Right lobe of liver (tissue), 6 donors: ENCODE data around the gene ALDH5A1. TPM values are rescaled to one million over a fixed set of nuclear protein-coding genes. Genes with fewer than 3 reads are reported as not detected.

ENCODE experiments used
- ATAC-seq, 4 donors: fragments of 200-7000 bp; cut with Tn5 transposase; one replicate each; pipeline ENCODE4 v1.9.1; 2020; ENCODE audit warnings: mild to moderate bottlenecking in 4 of 4, moderate library complexity in 4 of 4
- DNase-seq, 3 donors: peaks; one replicate each; pipeline ENCODE4 v3.0.0-alpha.2; 2020
- H3K27ac ChIP-seq, 3 donors: fragments of 200-600 bp; one replicate each; pipeline ENCODE4 v1.8.0; 2022
- H3K27me3 ChIP-seq, 2 donors: fragments of 200-600 bp; one replicate each; pipeline ENCODE4 v1.8.0; 2022
- H3K36me3 ChIP-seq, 4 donors: fragments of 200-600 bp; sonication (generic) in 1 of 4; one replicate each; pipeline versions ENCODE4 v1.5.1 to v1.8.0; 2017 to 2022; ENCODE audit warnings: control low read depth in 1 of 4
- H3K4me1 ChIP-seq, 4 donors: fragments of 200-600 bp; sonication (generic) in 1 of 4; one replicate each; pipeline versions ENCODE4 v1.5.1 to v1.8.0; 2017 to 2022; ENCODE audit warnings: control low read depth in 1 of 4
- H3K4me3 ChIP-seq, 3 donors: fragments of 200-600 bp; one replicate each; pipeline ENCODE4 v1.8.0; 2022
- H3K9me3 ChIP-seq, 4 donors: fragments of 200-600 bp; sonication (generic) in 1 of 4; one replicate each; pipeline versions ENCODE4 v1.5.1 to v1.8.0; 2017 to 2022; ENCODE audit warnings: control low read depth in 1 of 4
- CTCF ChIP-seq, 4 donors: fragments of 200-600 bp in 3 of 4; fragments of 450-650 bp in 1 of 4; IDR thresholded peaks; one replicate each; pipeline versions ENCODE4 v1.5.1 to v1.8.0; 2016 to 2022; ENCODE audit warnings: antibody characterized with exemption in 4 of 4, mild to moderate bottlenecking in 2 of 4
- POLR2A ChIP-seq: fragments of 450-650 bp; IDR thresholded peaks from one replicate; pipeline ENCODE4 v1.6.1; 2017; ENCODE audit warnings: antibody characterized with exemption, mild to moderate bottlenecking
- WGBS: methylation state at CpG from one replicate; pipeline ENCODE4 v1.1.6; 2018; ENCODE audit warnings: low coverage, low lambda C conversion rate; ENCODE audit not compliant: insufficient coverage; ENCODE audit errors: missing lambda C conversion rate; 5-methylcytosine and 5-hydroxymethylcytosine counted together
- intact Hi-C, 2 donors: fragments of 100-400 bp; cut with DNase I; formaldehyde crosslinking; loops; one replicate each; pipeline versions ENCODE4 v1.11.2 to v1.14.1; 2022
- total RNA-seq, 6 experiments: library from RNA; depleted of rRNA in 2 of 6; stranded (reverse); fragments of >200 nt in 2 of 6; fragmentation: NEBNext Ultra II Directional in 3 of 6; extraction: Animal tissue kit (Norgen Biotek cat#: 25700) in 3 of 6; gene quantifications; one replicate each; pipeline versions ENCODE4 v1.1.0 to v1.2.4, GENCODE V29; 2016 to 2023
- donor health status: DM: no; HTN: yes; CAD: no.
- donor health status: DM: no; HTN: no; CAD: no.
- donor health status: DM: no; HTN: no; CAD: no.
- donor health status: DM: no; HTN: yes; CAD: no.
- donor health status: DM: no; HTN: yes; CAD: no.

ALDH5A1 gene
- total RNA-seq, 6 experiments from 2014 or later: 24.2 to 71.0 (median 47.2) TPM

- Histone ChIP-seq H3K4me1 (no peaks in the 10 kb centered on the region), H3K36me3 (peaks cover 0 to 4% (median 0%) of the 10 kb centered on the region in 4 donors), H3K27me3 (no peaks in the 10 kb centered on the region), H3K4me3 (no peak overlapping the region), H3K27ac (no peak overlapping the region), H3K9me3 (no peaks in the 10 kb centered on the region)
- ATAC-seq: no peak
- TF ChIP-seq POLR2A (no peak), CTCF (IDR thresholded peaks at IDR 0.05) (no peak)
- intact Hi-C loops: loop anchor here in 1 of 2 donors (5.0 kb wide), 1 partner anchor 98 kb away; no protein-coding TSS in a partner anchor
- 59% methylated on average over 4 of the region's 5 CpGs for WGBS
- no peak for DNase-seq
Observed at GRCh38 chr6:24524805-24525204, 30.0 kb downstream of the ALDH5A1 start.

GRCh38 chr6:24529985-24530384, 35.2 kb downstream of the ALDH5A1 start:
- intact Hi-C loops: no loop called here
- Histone ChIP-seq H3K36me3 (peaks cover 0 to 18% (median 7%) of the 10 kb centered on the region in 4 donors), H3K4me3 (no peak overlapping the region), H3K9me3 (no peaks in the 10 kb centered on the region), H3K27ac (no peak overlapping the region), H3K27me3 (no peaks in the 10 kb centered on the region), H3K4me1 (no peaks in the 10 kb centered on the region)
- 90% methylated on average over 1 of the region's 1 CpG for WGBS
- DNase-seq (no peak), ATAC-seq (no peak)
- TF ChIP-seq CTCF (IDR thresholded peaks at IDR 0.05): no peak
- TF ChIP-seq POLR2A: no peak

- H3K4me1 ChIP-seq: no peaks in the 10 kb centered on the region
- no peak for ATAC-seq
- DNase-seq: no peak
- 92% methylated on average over 3 of the region's 5 CpGs for WGBS
- TF ChIP-seq POLR2A: no peak
- TF ChIP-seq CTCF (IDR thresholded peaks at IDR 0.05): no peak
- H3K4me3 ChIP-seq: no peak overlapping the region
- intact Hi-C loops: no loop called here
- H3K36me3 ChIP-seq: peaks cover 0 to 20% (median 7%) of the 10 kb centered on the region in 4 donors
- H3K27me3 ChIP-seq: no peaks in the 10 kb centered on the region
- H3K27ac ChIP-seq: no peak overlapping the region
- H3K9me3 ChIP-seq: no peaks in the 10 kb centered on the region
Observed at GRCh38 chr6:24534329-24534728, 39.6 kb downstream of the ALDH5A1 start.

GRCh38 chr6:24535210-24535609, 40.4 kb downstream of the ALDH5A1 start:
- intact Hi-C loops: no loop called here
- no peak for DNase-seq
- Histone ChIP-seq H3K27ac (no peak overlapping the region), H3K4me1 (no peaks in the 10 kb centered on the region), H3K9me3 (no peaks in the 10 kb centered on the region), H3K4me3 (no peak overlapping the region), H3K36me3 (peaks cover 0 to 20% (median 7%) of the 10 kb centered on the region in 4 donors), H3K27me3 (no peaks in the 10 kb centered on the region)
- no peak for ATAC-seq
- WGBS: 56% methylated on average over 3 of the region's 3 CpGs
- no peak for TF ChIP-seq CTCF (IDR thresholded peaks at IDR 0.05)
- TF ChIP-seq POLR2A: no peak

- Histone ChIP-seq H3K4me1 (no peaks in the 10 kb centered on the region), H3K36me3 (peaks cover 0 to 20% (median 7%) of the 10 kb centered on the region in 4 donors), H3K27ac (no peak overlapping the region), H3K9me3 (no peaks in the 10 kb centered on the region), H3K4me3 (no peak overlapping the region), H3K27me3 (no peaks in the 10 kb centered on the region)
- WGBS: 52% methylated on average over 4 of the region's 4 CpGs
- DNase-seq: no peak
- no peak for TF ChIP-seq POLR2A
- TF ChIP-seq CTCF (IDR thresholded peaks at IDR 0.05): no peak
- no peak for ATAC-seq
- intact Hi-C loops: no loop called here
Observed at GRCh38 chr6:24536466-24536865, 41.7 kb downstream of the ALDH5A1 start.
